GM12878 (cell line): Measurements from ENCODE around the gene DPY30. TPM values are rescaled to one million over a fixed set of nuclear protein-coding genes. Genes with fewer than 3 reads are reported as not detected.

Experiments
- ASH2L ChIP-seq: fragments of 300-600, 200-600 bp; sonication (generic); IDR thresholded peaks from 2 replicates; pipeline ENCODE4 v1.6.1; 2017; ENCODE audit warnings: low read depth, mild to moderate bottlenecking, borderline replicate concordance
- ESRRA ChIP-seq: IDR thresholded peaks from 2 replicates; pipeline ENCODE4 v1.6.1; 2012; ENCODE audit warnings: mild to moderate bottlenecking, low read length, improper control_type of control experiment
- ETV6 ChIP-seq, 2 experiments: fragments of 450-650 bp in 1 of 2; IDR thresholded peaks in 1 of 2; conservative IDR thresholded peaks in 1 of 2; 2 replicates each; pipeline ENCODE4 v1.6.1; 2014; ENCODE audit warnings: antibody characterized with exemption in 1 of 2, borderline replicate concordance in 1 of 2, low read depth in 1 of 2, mild to moderate bottlenecking in 1 of 2, moderate library complexity in 1 of 2
- HDAC2 ChIP-seq: fragments of 200-600 bp; sonication (generic); IDR thresholded peaks from 2 replicates; pipeline ENCODE4 v1.6.1; 2017
- IKZF2 ChIP-seq, 2 experiments: fragments of 450-650 bp; IDR thresholded peaks; 2 replicates each; pipeline ENCODE4 v1.6.1; 2017; ENCODE audit warnings: mild to moderate bottlenecking in 2 of 2, moderate library complexity in 2 of 2
- JUNB ChIP-seq: IDR thresholded peaks from 2 replicates; pipeline ENCODE4 v1.6.1; 2016; ENCODE audit warnings: antibody characterized with exemption, mild to moderate bottlenecking
- KDM1A ChIP-seq: fragments of 200-600 bp; sonication (generic); IDR thresholded peaks from 2 replicates; pipeline ENCODE4 v1.6.1; 2016; ENCODE audit warnings: borderline replicate concordance
- MYB ChIP-seq: fragments of 150-350 bp; IDR thresholded peaks from 2 replicates; pipeline ENCODE4 v1.6.1; 2014; ENCODE audit warnings: mild to moderate bottlenecking, low read depth, low read length, borderline replicate concordance
- NFYA ChIP-seq: IDR thresholded peaks from 2 replicates; pipeline ENCODE4 v1.6.1; 2011; ENCODE audit warnings: low read depth, mild to moderate bottlenecking, low read length, improper control_type of control experiment, borderline replicate concordance
- NR2F1 ChIP-seq: fragments of 450-650 bp; conservative IDR thresholded peaks from 2 replicates; pipeline ENCODE4 v1.6.1; 2017; ENCODE audit warnings: mild to moderate bottlenecking
- POLR2A ChIP-seq: IDR thresholded peaks from 2 replicates; pipeline ENCODE4 v1.6.1; 2011; ENCODE audit warnings: low read depth, mild to moderate bottlenecking, low read length
- PRDM15 ChIP-seq: fragments of 450-650 bp; formaldehyde crosslinking; IDR thresholded peaks from 2 replicates; pipeline ENCODE4 v1.4.0; 2020; ENCODE audit warnings: mild to moderate bottlenecking, moderate library complexity
- RBBP5 ChIP-seq: fragments of 200-600 bp; sonication (generic); conservative IDR thresholded peaks from 2 replicates; pipeline ENCODE4 v1.6.1; 2016
- SIN3A ChIP-seq: IDR thresholded peaks from 2 replicates; pipeline ENCODE4 v1.6.1; 2012; ENCODE audit warnings: low read depth, low read length, improper control_type of control experiment
- SMAD1 ChIP-seq: fragments of 450-650 bp; IDR thresholded peaks from 2 replicates; pipeline ENCODE4 v1.6.1; 2018; ENCODE audit warnings: mild to moderate bottlenecking, low read depth; ENCODE audit not compliant: partially characterized antibody
- SPI1 ChIP-seq: IDR thresholded peaks from 2 replicates; pipeline ENCODE4 v1.6.1; 2011; ENCODE audit warnings: low read depth, mild to moderate bottlenecking, low read length, moderate library complexity, borderline replicate concordance; ENCODE audit not compliant: insufficient read depth
- TAF1 ChIP-seq: IDR thresholded peaks from 2 replicates; pipeline ENCODE4 v1.6.1; 2011; ENCODE audit warnings: mild to moderate bottlenecking, low read depth, low read length, borderline replicate concordance
- WRNIP1 ChIP-seq: IDR thresholded peaks from 2 replicates; pipeline ENCODE4 v1.6.1; 2011; ENCODE audit warnings: low read depth, low read length, improper control_type of control experiment, borderline replicate concordance
- ZNF622 ChIP-seq: fragments of 450-650 bp; IDR thresholded peaks from 2 replicates; pipeline ENCODE4 v1.6.1; 2017; ENCODE audit warnings: mild to moderate bottlenecking, inconsistent platforms
- polyA plus RNA-seq, 11 experiments: library from polyadenylated mRNA; depleted of rRNA in 4 of 11; unstranded in 6 of 11; stranded (reverse) in 5 of 11; fragments of >200 nt; fragmentation: Nextera tagmentation in 4 of 11; fragmentation: Illumina TruSeq in 1 of 11; extraction: Ambion mirVana in 4 of 11; extraction: Trizol in 1 of 11; gene quantifications; 1 replicate in 1 of 11; 2 replicates in 10 of 11; pipeline versions ENCODE4 v1.2.1 to v1.2.3, GENCODE V29; 2011 to 2016; ENCODE audit warnings: inconsistent platforms in 2 of 11, missing spikeins in 2 of 11, low read depth in 1 of 11
- total RNA-seq, 4 experiments: library from RNA; depleted of rRNA in 3 of 4; stranded (reverse); fragments of >200 nt in 3 of 4; fragmentation: Illumina TruSeq in 1 of 4; extraction: Trizol in 1 of 4; gene quantifications; 2 replicates each; pipeline versions ENCODE4 v1.2.1 to v1.2.3, GENCODE V29; 2013 to 2021
- TF ChIP-seq, protein P1 (sequence below): fragments of 450-650 bp; IDR thresholded peaks from 2 replicates; pipeline ENCODE4 v1.6.1; 2016; ENCODE audit warnings: mild to moderate bottlenecking
- TF ChIP-seq, protein P2 (sequence below): fragments of 450-650 bp; IDR thresholded peaks from 2 replicates; pipeline ENCODE4 v1.6.1; 2017; ENCODE audit warnings: antibody characterized with exemption, mild to moderate bottlenecking, moderate library complexity
- TF ChIP-seq, protein P3 (sequence below): IDR thresholded peaks from 2 replicates; pipeline ENCODE4 v1.6.1; 2011; ENCODE audit warnings: mild to moderate bottlenecking, low read depth, low read length, moderate library complexity; ENCODE audit not compliant: insufficient replicate concordance

DPY30 gene
- total and polyA plus RNA-seq, 10 of the 15 experiments (the other 5 are each of a cell fraction or from before 2014, with no cell fraction given), result 45.8 to 307 (median 89.2) TPM

DNA sequence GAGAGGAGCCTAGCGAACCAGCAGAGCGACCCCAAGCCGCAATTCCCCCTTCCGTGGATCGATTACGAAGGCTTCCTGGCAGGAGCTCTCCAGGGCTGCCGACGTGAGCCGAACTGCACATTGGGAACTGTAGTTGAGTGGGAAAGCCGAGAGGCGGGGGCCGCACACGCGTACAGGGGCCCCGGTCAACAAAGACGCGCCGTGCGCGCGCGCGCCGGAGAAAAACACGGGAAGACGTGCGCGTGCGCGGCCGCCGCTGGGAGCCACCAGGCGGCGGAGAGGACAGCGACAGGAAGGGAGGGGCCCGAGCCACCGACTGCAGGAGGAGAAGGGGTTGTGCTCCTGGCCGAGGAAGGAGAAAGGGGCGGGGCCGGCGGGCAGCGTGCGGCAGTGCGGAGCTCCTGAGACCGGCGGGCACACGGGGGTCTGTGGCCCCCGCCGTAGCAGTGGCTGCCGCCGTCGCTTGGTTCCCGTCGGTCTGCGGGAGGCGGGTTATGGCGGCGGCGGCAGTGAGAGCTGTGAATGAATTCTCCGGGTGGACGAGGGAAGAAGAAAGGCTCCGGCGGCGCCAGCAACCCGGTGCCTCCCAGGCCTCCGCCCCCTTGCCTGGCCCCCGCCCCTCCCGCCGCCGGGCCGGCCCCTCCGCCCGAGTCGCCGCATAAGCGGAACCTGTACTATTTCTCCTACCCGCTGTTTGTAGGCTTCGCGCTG is 23.9 kb upstream of the DPY30 start, which contains the start of gene SPAST (continued):
- TF ChIP-seq, protein P1, sequence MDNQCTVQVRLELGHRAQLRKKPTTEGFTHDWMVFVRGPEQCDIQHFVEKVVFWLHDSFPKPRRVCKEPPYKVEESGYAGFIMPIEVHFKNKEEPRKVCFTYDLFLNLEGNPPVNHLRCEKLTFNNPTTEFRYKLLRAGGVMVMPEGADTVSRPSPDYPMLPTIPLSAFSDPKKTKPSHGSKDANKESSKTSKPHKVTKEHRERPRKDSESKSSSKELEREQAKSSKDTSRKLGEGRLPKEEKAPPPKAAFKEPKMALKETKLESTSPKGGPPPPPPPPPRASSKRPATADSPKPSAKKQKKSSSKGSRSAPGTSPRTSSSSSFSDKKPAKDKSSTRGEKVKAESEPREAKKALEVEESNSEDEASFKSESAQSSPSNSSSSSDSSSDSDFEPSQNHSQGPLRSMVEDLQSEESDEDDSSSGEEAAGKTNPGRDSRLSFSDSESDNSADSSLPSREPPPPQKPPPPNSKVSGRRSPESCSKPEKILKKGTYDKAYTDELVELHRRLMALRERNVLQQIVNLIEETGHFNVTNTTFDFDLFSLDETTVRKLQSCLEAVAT, result peak; percentile 100
- TF ChIP-seq ZNF622, result no peak
- TF ChIP-seq, protein P2, sequence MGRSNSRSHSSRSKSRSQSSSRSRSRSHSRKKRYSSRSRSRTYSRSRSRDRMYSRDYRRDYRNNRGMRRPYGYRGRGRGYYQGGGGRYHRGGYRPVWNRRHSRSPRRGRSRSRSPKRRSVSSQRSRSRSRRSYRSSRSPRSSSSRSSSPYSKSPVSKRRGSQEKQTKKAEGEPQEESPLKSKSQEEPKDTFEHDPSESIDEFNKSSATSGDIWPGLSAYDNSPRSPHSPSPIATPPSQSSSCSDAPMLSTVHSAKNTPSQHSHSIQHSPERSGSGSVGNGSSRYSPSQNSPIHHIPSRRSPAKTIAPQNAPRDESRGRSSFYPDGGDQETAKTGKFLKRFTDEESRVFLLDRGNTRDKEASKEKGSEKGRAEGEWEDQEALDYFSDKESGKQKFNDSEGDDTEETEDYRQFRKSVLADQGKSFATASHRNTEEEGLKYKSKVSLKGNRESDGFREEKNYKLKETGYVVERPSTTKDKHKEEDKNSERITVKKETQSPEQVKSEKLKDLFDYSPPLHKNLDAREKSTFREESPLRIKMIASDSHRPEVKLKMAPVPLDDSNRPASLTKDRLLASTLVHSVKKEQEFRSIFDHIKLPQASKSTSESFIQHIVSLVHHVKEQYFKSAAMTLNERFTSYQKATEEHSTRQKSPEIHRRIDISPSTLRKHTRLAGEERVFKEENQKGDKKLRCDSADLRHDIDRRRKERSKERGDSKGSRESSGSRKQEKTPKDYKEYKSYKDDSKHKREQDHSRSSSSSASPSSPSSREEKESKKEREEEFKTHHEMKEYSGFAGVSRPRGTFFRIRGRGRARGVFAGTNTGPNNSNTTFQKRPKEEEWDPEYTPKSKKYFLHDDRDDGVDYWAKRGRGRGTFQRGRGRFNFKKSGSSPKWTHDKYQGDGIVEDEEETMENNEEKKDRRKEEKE, result no peak
- no peak for TF ChIP-seq HDAC2
- peak; percentile 86 to 93; a peak in 3 of 4 replicates for TF ChIP-seq IKZF2 (IDR thresholded peaks at IDR 0.05)
- TF ChIP-seq SMAD1, result peak; percentile 21
- TF ChIP-seq ETV6 (conservative IDR thresholded peaks at IDR 0.05 in 1 of 2, IDR thresholded peaks at IDR 0.05 in 1 of 2; ENCODE audit: borderline replicate concordance in 1 of 2, low read depth in 1 of 2), result no peak
- 0 out of 2 replicates have a peak, but pooled peaks have one; percentile 17 for TF ChIP-seq NR2F1
- no peak for TF ChIP-seq ESRRA
- TF ChIP-seq MYB, result no peak
- TF ChIP-seq, protein P3, sequence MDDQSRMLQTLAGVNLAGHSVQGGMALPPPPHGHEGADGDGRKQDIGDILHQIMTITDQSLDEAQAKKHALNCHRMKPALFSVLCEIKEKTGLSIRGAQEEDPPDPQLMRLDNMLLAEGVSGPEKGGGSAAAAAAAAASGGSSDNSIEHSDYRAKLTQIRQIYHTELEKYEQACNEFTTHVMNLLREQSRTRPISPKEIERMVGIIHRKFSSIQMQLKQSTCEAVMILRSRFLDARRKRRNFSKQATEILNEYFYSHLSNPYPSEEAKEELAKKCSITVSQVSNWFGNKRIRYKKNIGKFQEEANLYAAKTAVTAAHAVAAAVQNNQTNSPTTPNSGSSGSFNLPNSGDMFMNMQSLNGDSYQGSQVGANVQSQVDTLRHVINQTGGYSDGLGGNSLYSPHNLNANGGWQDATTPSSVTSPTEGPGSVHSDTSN, result no peak
- no peak for TF ChIP-seq KDM1A
- TF ChIP-seq ASH2L, result no peak
- 0 out of 2 replicates have a peak, but pooled peaks have one; percentile 1 for TF ChIP-seq SPI1
- TF ChIP-seq RBBP5, result no peak
- TF ChIP-seq SIN3A, result peak; percentile 50; the same call in 1 of the 2 replicates
- TF ChIP-seq WRNIP1, result no peak
- no peak for TF ChIP-seq JUNB
- no peak for TF ChIP-seq PRDM15 (CRISPR knock-in tag)
- TF ChIP-seq POLR2A, result peak; percentile 78
- TF ChIP-seq NFYA, result no peak
- TF ChIP-seq TAF1, result peak; percentile 27; the same call in 1 of the 2 replicates
